ENCODE data around the gene STARD8.

The STARD8 gene

DNA sequence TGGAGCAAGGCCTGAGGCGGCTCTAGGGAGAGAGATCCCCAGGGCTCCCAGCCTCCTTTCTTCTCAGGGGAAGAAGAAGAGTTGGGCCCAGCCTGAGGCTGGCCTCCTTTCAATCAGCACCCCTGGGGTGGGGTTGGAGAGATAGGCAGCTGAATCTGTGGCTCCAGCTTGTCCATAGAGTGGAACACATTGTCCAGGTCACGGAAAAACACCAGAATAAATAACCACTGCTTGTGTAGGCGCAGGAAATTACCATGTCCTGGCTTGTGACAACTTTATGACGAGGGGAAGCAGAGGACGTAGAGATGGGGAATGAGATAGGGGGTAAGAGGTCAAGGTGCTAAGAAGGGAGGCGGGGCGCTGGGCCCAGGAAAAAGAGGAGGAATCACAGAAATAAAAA lies 100.6 kb downstream of the STARD8 start:
- DNase-seq (ENCODE audit: low read depth in 2 of 2): no peak

DNA sequence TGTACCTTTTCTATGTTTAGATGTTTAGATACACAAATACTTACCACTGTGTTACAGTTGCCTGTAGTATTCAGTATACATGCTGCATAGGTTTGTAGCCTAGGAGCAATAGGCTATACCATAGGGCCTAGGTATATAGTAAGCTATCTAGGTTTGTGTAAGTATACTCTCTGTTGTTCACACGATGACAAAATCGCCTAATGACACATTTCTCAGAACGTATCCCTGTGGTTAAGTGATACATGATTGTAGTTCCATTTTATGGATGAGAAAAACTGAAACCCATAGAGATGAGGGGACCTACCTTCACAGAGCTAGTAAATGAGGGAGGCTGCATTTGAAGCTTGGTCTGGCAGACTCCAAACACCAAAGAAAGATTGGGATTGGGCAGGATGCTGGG lies 102.0 kb downstream of the STARD8 start:
- no peak for DNase-seq (ENCODE audit: low read depth in 2 of 2)

DNA sequence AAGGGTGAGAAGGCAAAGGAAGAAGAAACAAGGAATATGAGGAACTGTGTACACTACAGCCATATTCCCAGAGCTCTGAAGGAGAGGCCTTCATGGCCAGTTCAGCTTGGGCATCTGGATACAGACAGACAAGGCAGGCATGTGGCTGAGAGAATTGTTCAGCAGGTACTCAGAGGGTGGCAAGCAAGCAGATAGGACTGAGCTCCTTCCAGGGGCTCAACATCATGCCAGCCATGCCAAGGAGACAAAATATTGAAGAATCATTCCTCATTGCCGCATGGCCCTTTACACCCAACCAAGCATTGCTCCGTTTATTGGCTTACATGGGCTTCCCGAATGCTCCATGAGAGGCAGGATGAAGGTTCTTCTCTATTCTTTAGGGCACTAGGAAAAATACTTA lies 102.8 kb downstream of the STARD8 start:
- DNase-seq (ENCODE audit: low read depth in 2 of 2): no peak

DNA sequence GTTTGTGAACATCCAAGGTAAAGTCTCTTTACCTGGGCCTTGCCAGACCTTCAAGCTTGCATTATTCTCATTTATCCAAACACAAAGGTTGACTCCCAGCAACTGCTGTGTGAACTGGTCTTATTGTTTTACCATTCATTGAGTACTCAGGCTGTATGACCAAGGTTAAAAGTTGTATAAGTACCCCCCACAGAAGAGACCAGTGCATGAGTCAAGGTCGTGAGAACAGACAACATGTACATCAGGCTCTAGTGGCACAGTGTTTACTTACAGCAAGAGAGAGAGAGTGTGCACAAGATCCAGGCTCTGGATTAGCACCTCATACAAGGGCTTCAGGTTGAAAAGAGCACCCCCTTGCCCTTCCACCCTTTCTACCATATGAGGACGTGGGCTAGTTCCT lies 103.9 kb downstream of the STARD8 start:
- DNase-seq (ENCODE audit: low read depth in 2 of 2): no peak

DNA sequence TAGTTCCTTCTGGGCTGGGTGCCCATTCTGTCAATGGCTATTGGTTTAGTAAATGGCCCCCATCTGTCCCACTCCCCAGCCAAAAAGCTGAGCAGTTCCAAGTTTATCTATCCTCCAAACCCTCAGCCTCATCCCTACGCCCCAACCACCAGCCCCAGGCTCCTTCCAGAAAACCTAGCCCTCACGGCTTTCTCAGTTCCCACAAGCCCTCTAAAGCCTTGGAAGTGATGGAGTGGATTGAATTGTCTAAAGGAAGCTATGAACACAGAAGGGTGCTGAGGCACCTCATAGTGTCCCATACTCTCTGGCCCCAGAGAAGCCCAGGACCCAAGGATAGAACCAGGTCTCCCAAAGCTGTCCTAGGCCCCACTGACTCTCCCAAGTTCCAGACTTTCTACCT lies 105.8 kb downstream of the STARD8 start:
- no peak for DNase-seq (ENCODE audit: low read depth in 2 of 2)

DNA sequence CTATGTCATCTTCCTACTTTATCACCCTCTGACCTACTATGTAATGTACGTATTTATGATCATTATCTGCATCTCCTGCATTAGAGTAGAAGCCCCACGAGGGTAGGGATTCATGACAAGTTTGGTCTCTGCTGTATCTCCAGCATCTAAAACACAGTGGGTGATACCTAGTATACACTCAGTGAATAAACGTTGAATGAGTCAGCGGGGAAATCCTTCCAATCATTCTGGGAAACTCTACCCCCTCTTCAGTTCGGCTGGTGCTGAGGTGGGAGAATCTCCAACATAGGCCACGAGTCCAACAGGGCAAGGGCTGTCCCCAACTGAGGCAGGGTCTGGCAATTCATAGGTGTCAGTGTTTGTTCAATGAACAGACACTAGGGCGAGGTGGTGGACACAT lies 106.9 kb downstream of the STARD8 start:
- DNase-seq (ENCODE audit: low read depth in 2 of 2): no peak

DNA sequence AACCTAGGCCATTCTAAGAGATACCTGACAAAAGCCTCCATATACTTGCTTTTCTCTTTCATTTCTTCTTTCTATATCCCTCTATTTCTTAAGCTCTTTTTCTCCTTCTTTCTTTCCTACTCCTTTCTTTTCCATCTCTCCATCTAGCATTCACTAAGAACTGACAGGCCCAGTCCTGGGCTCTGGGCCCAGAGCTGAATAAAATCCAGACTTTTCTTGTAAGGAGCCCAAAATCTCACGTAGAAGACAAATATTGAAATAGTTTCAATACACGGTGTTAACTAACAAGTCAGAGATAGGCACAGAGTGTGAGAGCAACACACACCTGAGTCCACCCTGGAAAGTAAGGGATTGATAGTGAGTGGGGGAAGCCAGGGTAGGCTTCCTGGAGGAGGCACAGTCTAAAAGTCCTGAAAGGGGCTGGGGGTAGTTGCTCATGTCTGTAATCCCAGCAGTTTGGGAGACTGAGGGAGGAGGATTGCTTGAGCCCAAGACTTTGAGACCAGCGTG lies 108.2 kb downstream of the STARD8 start:
- DNase-seq (ENCODE audit: low read depth in 2 of 2): no peak

DNA sequence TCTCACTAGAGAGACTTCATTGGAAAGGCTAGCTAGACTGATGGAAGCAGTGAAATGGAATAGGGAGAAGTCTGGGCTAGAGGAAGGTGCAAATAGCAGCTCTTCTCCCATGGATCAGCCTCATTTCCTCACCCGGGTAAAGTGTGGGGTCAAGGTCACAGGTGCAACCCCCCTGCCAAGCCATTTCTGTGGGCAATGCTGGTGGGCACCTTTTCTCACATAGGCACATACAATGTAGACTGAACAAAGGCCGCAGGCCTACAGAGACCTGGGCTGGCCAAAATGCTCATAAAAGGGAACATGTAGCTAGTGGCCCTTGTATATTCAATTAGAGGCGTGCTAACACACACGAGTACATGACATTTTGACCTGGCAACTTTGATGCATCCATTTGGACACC lies 109.9 kb downstream of the STARD8 start:
- no peak for DNase-seq (ENCODE audit: low read depth in 2 of 2)

DNA sequence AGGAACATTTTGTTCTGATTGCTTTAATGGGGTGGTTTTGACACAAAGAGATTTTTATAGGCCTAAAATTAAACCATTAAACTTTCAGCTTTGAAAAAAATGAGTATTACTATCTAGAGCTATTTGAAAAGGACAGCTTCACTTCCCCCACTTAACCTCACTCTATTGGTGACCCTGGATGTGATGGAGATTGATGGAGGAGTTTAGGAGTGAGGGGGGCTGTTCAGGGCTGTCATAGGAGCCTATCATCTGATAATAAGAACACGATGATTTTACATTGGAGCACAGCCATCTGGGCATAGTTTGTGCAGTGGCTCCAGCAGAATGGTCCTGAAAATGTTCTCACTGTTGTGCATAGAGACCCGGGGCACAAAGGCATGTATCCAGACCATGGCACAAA lies 110.3 kb downstream of the STARD8 start:
- DNase-seq (ENCODE audit: low read depth in 2 of 2): no peak

DNA sequence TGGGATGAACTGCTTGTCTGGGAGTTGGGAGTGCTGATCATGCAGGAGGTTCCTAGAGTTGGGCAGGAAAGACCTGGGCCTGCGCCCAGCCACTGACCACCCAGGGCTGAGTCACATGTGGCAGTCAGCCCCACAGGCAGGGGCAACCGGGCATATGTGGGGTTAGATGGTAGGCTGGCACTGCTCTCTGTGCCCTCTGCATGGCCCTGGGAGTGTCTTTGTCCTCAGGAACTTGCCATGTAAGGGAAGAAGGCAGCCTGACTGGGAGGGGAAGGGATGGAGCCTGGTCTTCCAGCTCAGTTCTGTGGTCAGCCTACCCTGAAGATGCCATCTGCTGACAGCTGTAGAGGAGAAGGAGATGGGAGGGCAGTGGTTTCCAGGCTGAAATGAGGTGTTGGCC lies 111.2 kb downstream of the STARD8 start:
- no peak for DNase-seq (ENCODE audit: low read depth in 2 of 2)

DNA sequence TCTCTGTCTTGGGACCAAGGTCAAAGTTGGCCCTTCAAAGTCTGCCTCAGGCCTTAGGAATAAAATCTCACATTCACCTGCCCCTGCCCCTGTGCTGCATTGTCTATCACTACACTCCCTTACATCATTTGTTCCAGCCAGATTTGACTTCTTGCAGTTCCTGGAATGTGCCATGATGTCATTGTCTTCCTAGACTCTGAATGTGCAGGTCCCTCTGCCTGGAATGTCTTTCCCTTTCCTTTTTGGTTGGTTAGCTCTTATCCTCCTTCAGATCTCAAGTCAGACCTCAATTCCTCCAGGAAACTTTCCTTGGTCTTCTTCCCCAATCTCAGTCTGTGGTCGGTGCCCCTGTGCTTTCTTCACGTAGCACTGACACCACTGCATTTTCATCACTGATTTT lies 113.6 kb downstream of the STARD8 start:
- no peak for DNase-seq (ENCODE audit: low read depth in 2 of 2)

DNA sequence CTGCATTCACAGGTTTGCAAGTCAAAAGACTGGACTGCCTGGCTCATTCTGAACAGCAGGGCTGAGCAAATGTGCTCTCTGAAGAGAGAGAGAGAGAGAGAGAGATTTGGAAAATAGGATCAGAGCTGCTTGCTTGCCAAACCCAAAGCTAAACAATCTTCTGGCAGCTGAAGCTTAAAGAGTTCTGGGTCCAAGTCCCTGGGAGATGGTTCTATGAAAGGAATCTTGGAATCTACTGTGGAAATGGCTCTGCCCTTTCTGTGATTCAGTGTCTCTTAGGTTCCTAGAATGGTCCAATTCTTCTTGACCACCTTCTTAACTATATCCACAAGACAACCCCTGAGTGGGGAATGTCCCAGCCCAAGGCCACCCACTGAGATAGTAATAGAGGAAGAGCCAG lies 115.3 kb downstream of the STARD8 start:
- DNase-seq (ENCODE audit: low read depth in 2 of 2): no peak

DNA sequence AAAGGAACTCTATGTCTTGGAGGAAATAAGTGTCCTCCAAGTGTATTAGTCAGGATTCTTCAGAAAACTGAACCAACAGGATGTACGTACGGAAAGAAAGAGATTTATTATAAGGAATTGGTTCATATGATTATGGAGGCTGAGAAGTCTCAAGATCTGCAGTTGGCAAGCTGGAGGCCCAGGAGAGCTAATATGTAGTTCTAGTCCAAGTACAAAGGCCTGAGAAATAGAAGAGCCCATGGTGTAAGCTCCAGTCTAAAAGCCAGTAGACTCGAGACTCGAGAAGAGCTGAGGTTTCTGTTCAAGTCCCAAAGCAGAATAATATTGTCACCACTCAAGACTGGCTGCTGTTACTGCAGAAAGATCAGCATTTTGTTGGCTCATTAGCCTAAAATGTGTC lies 116.0 kb downstream of the STARD8 start:
- no peak for DNase-seq (ENCODE audit: low read depth in 2 of 2)
